H1 (cell line): ENCODE measurements around the gene CDON. TPM values are rescaled to one million over a fixed set of nuclear protein-coding genes. Genes with fewer than 3 reads are reported as not detected.

Experiments
- CHD2 ChIP-seq: IDR thresholded peaks from 2 replicates; pipeline ENCODE4 v1.6.1; 2012; ENCODE audit warnings: low read length, improper control_type of control experiment
- CTBP2 ChIP-seq: IDR thresholded peaks from 2 replicates; pipeline ENCODE4 v1.7.0; 2011; ENCODE audit warnings: borderline replicate concordance, mild to moderate bottlenecking, moderate library complexity, mixed read lengths, low read length; ENCODE audit not compliant: insufficient read depth, insufficient read length
- E2F6 ChIP-seq: IDR thresholded peaks from 2 replicates; pipeline ENCODE4 v1.6.1; 2012; ENCODE audit warnings: inconsistent platforms
- EZH2 ChIP-seq: fragments of 200-600 bp; sonication (generic); IDR thresholded peaks from 2 replicates; pipeline ENCODE4 v1.7.1; 2012; ENCODE audit warnings: low read depth, mild to moderate bottlenecking, moderate library complexity, low read length, inconsistent platforms; ENCODE audit not compliant: severe bottlenecking
- FOSL1 ChIP-seq: IDR thresholded peaks from 2 replicates; pipeline ENCODE4 v1.6.1; 2011; ENCODE audit warnings: mild to moderate bottlenecking, low read depth, low read length, moderate library complexity; ENCODE audit not compliant: insufficient read depth
- POLR2A ChIP-seq, 2 experiments: IDR thresholded peaks; 1 replicate in 1 of 2; 2 replicates in 1 of 2; pipeline ENCODE4 v1.6.1; 2011; ENCODE audit warnings: low read depth in 2 of 2, low read length in 2 of 2, mild to moderate bottlenecking in 2 of 2; ENCODE audit errors: control extremely low read depth in 1 of 2
- RFX5 ChIP-seq: IDR thresholded peaks from 2 replicates; pipeline ENCODE4 v1.6.1; 2011; ENCODE audit warnings: low read depth, low read length, improper control_type of control experiment, borderline replicate concordance
- ZNF274 ChIP-seq: IDR thresholded peaks from 2 replicates; pipeline ENCODE4 v1.7.0; 2012; ENCODE audit warnings: low read length, borderline replicate concordance; ENCODE audit errors: extremely low read depth
- polyA plus RNA-seq, 7 experiments: library from polyadenylated mRNA; depleted of rRNA in 3 of 7; stranded (reverse) in 5 of 7; unstranded in 2 of 7; fragments of >200 nt in 5 of 7; fragments of 200-250 nt in 2 of 7; gene quantifications; 1 replicate in 5 of 7; 2 replicates in 1 of 7; 4 replicates in 1 of 7; pipeline versions ENCODE4 v1.2.1 to v1.2.3, GENCODE V29; 2011 to 2013; ENCODE audit warnings: missing spikeins in 2 of 7, mixed read lengths in 2 of 7
- total RNA-seq: library from RNA; stranded (reverse); fragmentation: NEBNext Ultra II Directional; extraction: Animal tissue kit (Norgen Biotek cat#: 25700); gene quantifications from 2 replicates; pipeline ENCODE4 v1.2.1, GENCODE V29; 2021

Gene CDON
- total and polyA plus RNA-seq, 2 of the 8 experiments (the other 6 are each of a cell fraction or from before 2014, with no cell fraction given), result 11.0 to 32.5 TPM

- TF ChIP-seq CTBP2 (no peak), CHD2 (no peak), POLR2A (IDR thresholded peaks at IDR 0.05; ENCODE audit: control extremely low read depth in 1 of 2, low read depth in 2 of 2, low read length in 2 of 2) (no peak), ZNF274 (no peak), E2F6 (no peak), RFX5 (no peak), EZH2 (no peak), FOSL1 (no peak)
Measured at GRCh38 chr11:125947419-125948277, 115.0 kb downstream of the CDON start (continued).
